SU-DHL-6 (cell line): ENCODE data around the gene GABRG1.

Experiments used
- H2AFZ ChIP-seq: fragments of 200-600 bp; sonication (generic); 2 replicates; pipeline ENCODE4 v1.6.1; 2014; ENCODE audit warnings: low read depth, mild to moderate bottlenecking, moderate library complexity, mixed read lengths, antibody characterized with exemption, low read length; ENCODE audit not compliant: severe bottlenecking
- H3F3A ChIP-seq: fragments of 200-600 bp; shearing (Covaris generic); 2 replicates; pipeline ENCODE4 v1.6.0; 2016; ENCODE audit warnings: antibody characterized with exemption, mild to moderate bottlenecking; ENCODE audit not compliant: insufficient read depth
- H3K27ac ChIP-seq: fragments of 200-600 bp; sonication (generic); 2 replicates; pipeline ENCODE4 v1.5.1; 2016; ENCODE audit warnings: low read depth, mild to moderate bottlenecking, low read length, moderate library complexity, mixed read lengths
- H3K27me3 ChIP-seq: fragments of 200-600 bp; sonication (generic), shearing (Covaris generic); 2 replicates; pipeline ENCODE4 v1.6.0; 2014; ENCODE audit warnings: mild to moderate bottlenecking, low read length
- H3K36me3 ChIP-seq: fragments of 200-600 bp; sonication (generic); 2 replicates; pipeline ENCODE4 v1.6.1; 2014; ENCODE audit warnings: mild to moderate bottlenecking, low read length, mixed read lengths
- H3K4me2 ChIP-seq: fragments of 300-600, 200-600 bp; shearing (Covaris generic), sonication (generic); 2 replicates; pipeline ENCODE4 v1.6.0; 2014; ENCODE audit warnings: low read length, low read depth, mild to moderate bottlenecking; ENCODE audit not compliant: poor library complexity, severe bottlenecking
- H3K4me3 ChIP-seq: fragments of 200-600 bp; sonication (generic); 2 replicates; pipeline ENCODE4 v1.5.1; 2014; ENCODE audit warnings: antibody characterized with exemption, low read length, mild to moderate bottlenecking, mixed read lengths; ENCODE audit not compliant: insufficient read depth, poor library complexity, severe bottlenecking
- H3K79me2 ChIP-seq: fragments of 200-600 bp; sonication (generic); 2 replicates; pipeline ENCODE4 v1.6.1; 2014; ENCODE audit warnings: mild to moderate bottlenecking, low read length, moderate library complexity; ENCODE audit not compliant: insufficient read depth
- H3K9ac ChIP-seq: fragments of 200-600 bp; sonication (generic); 2 replicates; pipeline ENCODE4 v1.7.0; 2014; ENCODE audit warnings: mild to moderate bottlenecking, low read length
- H3K9me2 ChIP-seq: fragments of 200-600 bp; sonication (generic); replicated peaks from 2 replicates; pipeline ENCODE4 v1.6.1; 2014; ENCODE audit warnings: low read length; ENCODE audit not compliant: insufficient read depth
- H3K9me3 ChIP-seq: fragments of 200-600 bp; sonication (generic); 2 replicates; pipeline ENCODE4 v1.6.1; 2014; ENCODE audit warnings: low read length, mixed read lengths; ENCODE audit not compliant: insufficient read depth
- H4K20me1 ChIP-seq: fragments of 200-600 bp; sonication (generic); 2 replicates; pipeline ENCODE4 v1.6.1; 2014; ENCODE audit warnings: low read depth, mild to moderate bottlenecking, antibody characterized with exemption, low read length, moderate library complexity, mixed read lengths
- EZH2phosphoT487 ChIP-seq: fragments of 200-600 bp; sonication (generic), shearing (Covaris generic); conservative IDR thresholded peaks from 2 replicates; pipeline ENCODE4 v1.6.1; 2018; ENCODE audit warnings: mild to moderate bottlenecking, antibody characterized with exemption, low read length, moderate library complexity, mixed read lengths
- TF ChIP-seq, protein P1 (sequence below): fragments of 200-600 bp; sonication (generic); IDR thresholded peaks from one replicate; pipeline ENCODE4 v1.5.1; 2017; ENCODE audit warnings: antibody characterized with exemption, mild to moderate bottlenecking, low read length, moderate library complexity; ENCODE audit not compliant: insufficient read depth, poor library complexity, severe bottlenecking

Gene GABRG1

DNA sequence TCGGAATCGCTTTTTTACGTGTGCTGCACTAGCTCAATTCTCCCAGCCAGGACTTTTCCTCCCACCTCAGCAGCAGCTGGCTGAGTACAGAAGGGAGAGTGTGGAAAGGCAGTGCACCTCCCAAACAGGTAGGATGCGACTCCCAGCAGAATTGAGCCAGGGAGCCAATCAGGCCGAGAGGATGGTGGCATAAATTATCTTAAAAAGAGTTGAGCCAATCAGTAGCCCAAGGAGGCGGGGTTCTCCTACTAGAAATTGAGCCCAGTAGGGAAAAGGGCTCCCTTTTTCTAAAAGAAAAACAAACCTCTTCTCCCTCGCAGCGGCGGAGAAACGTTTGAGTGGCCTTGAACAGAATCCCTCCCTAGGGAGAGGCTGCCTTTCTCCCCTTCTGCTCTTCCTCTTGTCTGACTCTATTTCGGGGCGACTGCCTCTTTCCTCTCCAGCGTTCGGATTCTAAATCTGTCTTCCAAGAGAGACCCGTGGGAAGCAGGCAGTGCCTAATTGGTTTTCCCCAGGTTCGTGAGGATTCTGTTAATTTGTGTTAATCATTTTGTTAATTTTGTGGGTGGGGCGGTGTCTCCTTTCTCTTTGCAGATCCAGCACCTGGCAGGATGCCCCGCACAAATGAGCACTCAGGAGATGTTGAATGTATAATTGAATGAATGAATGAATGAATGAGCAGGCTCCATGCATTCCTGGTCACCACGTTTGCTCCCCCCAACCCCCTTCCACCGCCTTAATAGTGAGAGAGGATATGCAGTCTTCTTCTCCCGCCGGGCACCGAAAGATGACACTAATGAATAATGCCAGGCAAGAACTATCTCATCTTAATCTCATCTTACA is at the start of gene GABRG1:
GABRG1 (minus strand) TSS at position 142 of the 843 bp plus-strand sequence; CDS start at position 1, 141 bp downstream.
- Histone ChIP-seq H3K4me3 (no peak within 1 kb of the TSS), H3F3A (no peaks in the 10 kb centered on the region), H3K27ac (no peak within 1 kb of the TSS), H3K27me3 (no peaks in the 10 kb centered on the region), H4K20me1 (no peaks in the 10 kb centered on the region), H3K4me2 (no peak within 1 kb of the TSS), H3K36me3 (no peaks in the 10 kb centered on the region), H3K9ac (no peak within 1 kb of the TSS), H3K79me2 (no peaks in the 10 kb centered on the region), H2AFZ (no peak within 1 kb of the TSS), H3K9me2 (no peaks in the 10 kb centered on the region), H3K9me3 (no peaks in the 10 kb centered on the region)
- no peak for TF ChIP-seq EZH2phosphoT487
- TF ChIP-seq, protein P1, sequence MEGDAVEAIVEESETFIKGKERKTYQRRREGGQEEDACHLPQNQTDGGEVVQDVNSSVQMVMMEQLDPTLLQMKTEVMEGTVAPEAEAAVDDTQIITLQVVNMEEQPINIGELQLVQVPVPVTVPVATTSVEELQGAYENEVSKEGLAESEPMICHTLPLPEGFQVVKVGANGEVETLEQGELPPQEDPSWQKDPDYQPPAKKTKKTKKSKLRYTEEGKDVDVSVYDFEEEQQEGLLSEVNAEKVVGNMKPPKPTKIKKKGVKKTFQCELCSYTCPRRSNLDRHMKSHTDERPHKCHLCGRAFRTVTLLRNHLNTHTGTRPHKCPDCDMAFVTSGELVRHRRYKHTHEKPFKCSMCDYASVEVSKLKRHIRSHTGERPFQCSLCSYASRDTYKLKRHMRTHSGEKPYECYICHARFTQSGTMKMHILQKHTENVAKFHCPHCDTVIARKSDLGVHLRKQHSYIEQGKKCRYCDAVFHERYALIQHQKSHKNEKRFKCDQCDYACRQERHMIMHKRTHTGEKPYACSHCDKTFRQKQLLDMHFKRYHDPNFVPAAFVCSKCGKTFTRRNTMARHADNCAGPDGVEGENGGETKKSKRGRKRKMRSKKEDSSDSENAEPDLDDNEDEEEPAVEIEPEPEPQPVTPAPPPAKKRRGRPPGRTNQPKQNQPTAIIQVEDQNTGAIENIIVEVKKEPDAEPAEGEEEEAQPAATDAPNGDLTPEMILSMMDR: no peak

DNA sequence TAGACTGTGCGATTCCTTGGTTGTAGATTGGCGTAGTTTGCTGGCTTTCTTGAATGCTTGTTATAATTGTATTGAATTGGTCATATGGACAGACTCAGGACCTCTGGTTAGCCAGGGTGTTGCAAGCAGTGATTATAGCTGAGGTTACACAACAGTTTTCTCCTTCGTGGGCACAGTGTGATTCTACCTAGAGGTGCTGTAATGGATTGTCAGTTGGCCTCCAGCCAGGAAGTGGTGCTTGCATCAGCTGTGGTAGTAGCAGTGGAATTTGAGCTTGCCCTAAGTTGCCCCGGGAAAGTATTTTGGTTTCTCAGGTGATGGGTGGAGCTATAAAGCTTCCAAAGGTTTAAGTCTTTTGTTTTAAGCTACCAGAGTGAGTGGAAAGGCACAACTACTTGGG is 23.1 kb upstream of the GABRG1 start:
- no peaks in the 10 kb centered on the region for H3K27me3 ChIP-seq
- H3K79me2 ChIP-seq: no peaks in the 10 kb centered on the region
- H3K9me3 ChIP-seq: no peaks in the 10 kb centered on the region
- no peak overlapping the region for H2AFZ ChIP-seq
- H3F3A ChIP-seq: no peaks in the 10 kb centered on the region
- no peaks in the 10 kb centered on the region for H3K36me3 ChIP-seq
- no peaks in the 10 kb centered on the region for H4K20me1 ChIP-seq
- H3K9ac ChIP-seq: no peak overlapping the region
- TF ChIP-seq, protein P1: no peak
- no peak for TF ChIP-seq EZH2phosphoT487
- no peak overlapping the region for H3K27ac ChIP-seq
- no peaks in the 10 kb centered on the region for H3K9me2 ChIP-seq
- no peak overlapping the region for H3K4me3 ChIP-seq
- H3K4me2 ChIP-seq: no peak overlapping the region

DNA sequence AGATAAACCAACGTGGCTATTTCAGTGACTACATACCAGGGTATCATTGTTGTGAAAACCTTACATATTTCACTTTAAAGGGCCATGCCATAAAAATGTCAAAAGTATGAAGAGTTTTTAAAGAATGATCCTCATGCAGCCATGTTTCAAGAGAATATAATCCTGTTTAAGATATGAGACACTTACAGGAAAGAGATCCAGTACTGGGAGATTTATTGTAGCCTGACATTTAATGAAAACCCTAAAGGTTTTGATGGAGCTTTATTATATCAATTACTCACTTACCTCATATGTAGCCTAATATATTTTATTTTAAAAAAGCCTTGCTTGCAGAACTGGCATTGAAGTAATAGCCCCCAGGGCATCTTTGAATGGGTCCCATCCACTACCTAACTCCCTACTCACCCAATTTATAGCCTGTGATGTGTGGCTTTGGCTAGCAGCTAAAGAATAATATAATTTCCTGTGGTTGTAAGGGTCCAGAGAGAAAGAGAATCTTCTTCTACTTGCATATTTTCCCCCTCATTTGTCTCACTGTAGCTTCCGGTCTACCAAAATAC is 7.7 kb upstream of the GABRG1 start:
- Histone ChIP-seq H3K27ac (no peak overlapping the region), H3K27me3 (no peaks in the 10 kb centered on the region), H3K4me3 (no peak overlapping the region), H3K9me3 (no peaks in the 10 kb centered on the region), H4K20me1 (no peaks in the 10 kb centered on the region), H3K79me2 (no peaks in the 10 kb centered on the region), H3K9ac (no peak overlapping the region), H3K9me2 (no peaks in the 10 kb centered on the region), H3F3A (no peaks in the 10 kb centered on the region), H2AFZ (no peak overlapping the region), H3K36me3 (no peaks in the 10 kb centered on the region), H3K4me2 (no peak overlapping the region)
- TF ChIP-seq, protein P1: no peak
- no peak for TF ChIP-seq EZH2phosphoT487
